HL-60/S4 treated with retinoic acid at 250 ng/mL for 4 days and 3 days (cell line): Measurements from ENCODE around the gene POTEB.
"Not testable (repeated sequence)": the region's sequence is repeated elsewhere in the genome, so short reads cannot be mapped to it uniquely, and the experiment has no call there.

Experiments used
- in situ Hi-C: fragments of 300-500 bp; cut with MboI; formaldehyde crosslinking; loops from 2 replicates; pipeline ENCODE4 v1.7.0; 2022; ENCODE audit warnings: low sequenced_read_pairs

POTEB gene

GRCh38 chr15:21877635-21878034, at the start of gene POTEB:
Gene POTEB, minus strand, starts transcription at chr15:21877735. Its CDS starts 489 bp downstream, at chr15:21877246.
- in situ Hi-C loops = not testable (repeated sequence)

GRCh38 chr15:21890955-21891354, 13.4 kb upstream of the POTEB start:
- in situ Hi-C loops = not testable (repeated sequence)

GRCh38 chr15:21889542-21889941, 12.0 kb upstream of the POTEB start:
- in situ Hi-C loops = not testable (repeated sequence)

- in situ Hi-C loops = not testable (repeated sequence)
Measured at GRCh38 chr15:21838831-21839230, 38.7 kb downstream of the POTEB start.
